ENCODE measurements around the gene VOPP1. TPM values are rescaled to one million over a fixed set of nuclear protein-coding genes. Genes with fewer than 3 reads are reported as not detected.

The VOPP1 gene
- total RNA-seq, 1 experiment from 2014 or later: 63.9 TPM

DNA sequence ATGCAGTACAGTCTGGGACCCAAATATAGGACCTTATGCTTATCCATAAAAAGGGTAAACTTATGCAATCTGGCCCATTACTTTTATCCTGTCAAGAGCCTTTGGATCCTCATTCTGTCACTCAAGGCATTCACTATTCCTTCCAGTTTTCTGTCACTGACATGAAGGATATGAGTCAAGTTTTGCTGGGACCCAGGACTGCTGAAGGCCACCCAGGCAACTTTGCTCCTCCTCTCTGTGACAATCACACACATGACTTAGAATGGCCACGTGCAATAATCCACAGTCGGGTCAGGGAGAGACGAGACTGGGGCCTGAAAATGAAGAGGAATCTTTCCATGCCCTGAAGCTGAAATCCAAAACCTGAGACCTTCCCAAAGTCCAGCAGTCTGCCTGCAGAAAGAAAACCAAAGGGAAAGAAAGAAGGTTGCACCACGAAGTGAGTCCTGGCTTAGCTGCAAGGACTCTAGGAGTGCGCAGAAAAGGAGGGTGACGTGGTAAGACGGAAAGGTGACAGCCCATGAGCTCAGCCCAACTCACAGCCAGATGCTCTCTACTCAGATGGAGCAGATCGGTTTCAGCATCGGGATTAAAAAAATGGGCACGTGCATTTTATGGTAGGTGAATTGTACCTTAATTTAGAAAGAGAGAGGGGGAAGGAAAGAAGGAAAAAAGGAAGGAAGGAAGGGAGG, 67.2 kb downstream of the VOPP1 start (continued):
- TF ChIP-seq, protein P1, sequence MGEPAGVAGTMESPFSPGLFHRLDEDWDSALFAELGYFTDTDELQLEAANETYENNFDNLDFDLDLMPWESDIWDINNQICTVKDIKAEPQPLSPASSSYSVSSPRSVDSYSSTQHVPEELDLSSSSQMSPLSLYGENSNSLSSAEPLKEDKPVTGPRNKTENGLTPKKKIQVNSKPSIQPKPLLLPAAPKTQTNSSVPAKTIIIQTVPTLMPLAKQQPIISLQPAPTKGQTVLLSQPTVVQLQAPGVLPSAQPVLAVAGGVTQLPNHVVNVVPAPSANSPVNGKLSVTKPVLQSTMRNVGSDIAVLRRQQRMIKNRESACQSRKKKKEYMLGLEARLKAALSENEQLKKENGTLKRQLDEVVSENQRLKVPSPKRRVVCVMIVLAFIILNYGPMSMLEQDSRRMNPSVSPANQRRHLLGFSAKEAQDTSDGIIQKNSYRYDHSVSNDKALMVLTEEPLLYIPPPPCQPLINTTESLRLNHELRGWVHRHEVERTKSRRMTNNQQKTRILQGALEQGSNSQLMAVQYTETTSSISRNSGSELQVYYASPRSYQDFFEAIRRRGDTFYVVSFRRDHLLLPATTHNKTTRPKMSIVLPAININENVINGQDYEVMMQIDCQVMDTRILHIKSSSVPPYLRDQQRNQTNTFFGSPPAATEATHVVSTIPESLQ (CRISPR knock-in tag; IDR thresholded peaks at IDR 0.05): no peak

DNA sequence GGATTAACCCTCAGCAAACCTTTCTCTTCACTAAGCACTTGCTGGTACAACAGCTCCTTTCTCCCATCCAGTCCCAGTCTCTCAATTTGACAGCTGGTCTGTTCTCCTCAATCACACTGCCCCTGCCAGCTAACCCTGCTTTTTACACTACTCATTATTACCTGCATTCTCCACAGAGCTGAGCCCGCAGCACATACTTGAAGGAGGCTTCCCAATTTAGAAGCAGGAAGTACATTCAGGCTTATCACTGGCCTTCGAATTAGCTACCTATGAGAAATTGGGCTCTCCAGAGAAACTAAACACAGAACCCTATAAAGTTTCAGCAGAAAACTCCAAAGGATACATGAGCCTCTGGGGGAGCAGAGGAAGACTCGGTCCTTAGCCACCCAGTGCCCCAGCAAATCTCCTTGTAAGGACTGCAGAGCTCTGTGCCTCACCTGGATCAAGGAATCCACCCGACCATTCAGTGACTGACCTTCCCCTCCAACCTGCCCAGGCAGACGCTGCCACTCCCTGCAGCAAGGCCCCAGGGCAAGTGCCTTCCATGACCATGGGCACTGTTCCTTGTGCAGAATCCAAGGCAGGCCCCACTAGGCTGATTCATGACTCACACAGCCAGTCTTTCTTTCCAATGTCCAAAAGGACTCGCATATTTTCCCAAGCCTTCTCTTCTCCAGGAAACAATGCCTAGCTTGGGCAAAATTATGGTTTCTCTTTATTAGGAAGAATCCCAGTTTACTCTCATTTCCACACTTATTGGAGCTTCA, 68.0 kb downstream of the VOPP1 start:
- Mint-ChIP-seq H3K4me3 (no peak overlapping the region), H3K27me3 (ENCODE audit: low read depth) (no peaks in the 10 kb centered on the region), H3K27ac (peak overlapping the region; percentile 76; the same call in 1 of the 2 replicates), H3K4me1 (peaks cover 37% of the 10 kb centered on the region), H3K36me3 (peaks cover 5% of the 10 kb centered on the region), H3K9me3 (no peaks in the 10 kb centered on the region)
- POLR2A ChIA-PET: interaction anchor here (0.5 kb wide), 1 partner anchor 19 kb away, joined by 3 read pairs; no protein-coding TSS in a partner anchor
- peak; percentile 33; the same call in 1 of the 2 replicates for ATAC-seq
- CTCF ChIA-PET: no interaction called here
- no peak for DNase-seq (ENCODE audit: low spot score)
- no peak for TF ChIP-seq FOXP1 (CRISPR knock-in tag; IDR thresholded peaks at IDR 0.05; ENCODE audit: borderline replicate concordance)
- TF ChIP-seq SMAD3 (CRISPR knock-in tag; IDR thresholded peaks at IDR 0.05; ENCODE audit: borderline replicate concordance): no peak
- TF ChIP-seq, protein P2, sequence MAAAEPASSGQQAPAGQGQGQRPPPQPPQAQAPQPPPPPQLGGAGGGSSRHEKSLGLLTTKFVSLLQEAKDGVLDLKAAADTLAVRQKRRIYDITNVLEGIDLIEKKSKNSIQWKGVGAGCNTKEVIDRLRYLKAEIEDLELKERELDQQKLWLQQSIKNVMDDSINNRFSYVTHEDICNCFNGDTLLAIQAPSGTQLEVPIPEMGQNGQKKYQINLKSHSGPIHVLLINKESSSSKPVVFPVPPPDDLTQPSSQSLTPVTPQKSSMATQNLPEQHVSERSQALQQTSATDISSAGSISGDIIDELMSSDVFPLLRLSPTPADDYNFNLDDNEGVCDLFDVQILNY (CRISPR knock-in tag; IDR thresholded peaks at IDR 0.05): no peak
- TF ChIP-seq FOXK1 (CRISPR knock-in tag; IDR thresholded peaks at IDR 0.05): no peak
- TF ChIP-seq ZBTB21 (CRISPR knock-in tag; IDR thresholded peaks at IDR 0.05; ENCODE audit: borderline replicate concordance): no peak
- no peak for TF ChIP-seq HMGA2 (CRISPR knock-in tag; IDR thresholded peaks at IDR 0.05)
- TF ChIP-seq GTF2I (CRISPR knock-in tag; conservative IDR thresholded peaks at IDR 0.05): no peak
- TF ChIP-seq, protein P3, sequence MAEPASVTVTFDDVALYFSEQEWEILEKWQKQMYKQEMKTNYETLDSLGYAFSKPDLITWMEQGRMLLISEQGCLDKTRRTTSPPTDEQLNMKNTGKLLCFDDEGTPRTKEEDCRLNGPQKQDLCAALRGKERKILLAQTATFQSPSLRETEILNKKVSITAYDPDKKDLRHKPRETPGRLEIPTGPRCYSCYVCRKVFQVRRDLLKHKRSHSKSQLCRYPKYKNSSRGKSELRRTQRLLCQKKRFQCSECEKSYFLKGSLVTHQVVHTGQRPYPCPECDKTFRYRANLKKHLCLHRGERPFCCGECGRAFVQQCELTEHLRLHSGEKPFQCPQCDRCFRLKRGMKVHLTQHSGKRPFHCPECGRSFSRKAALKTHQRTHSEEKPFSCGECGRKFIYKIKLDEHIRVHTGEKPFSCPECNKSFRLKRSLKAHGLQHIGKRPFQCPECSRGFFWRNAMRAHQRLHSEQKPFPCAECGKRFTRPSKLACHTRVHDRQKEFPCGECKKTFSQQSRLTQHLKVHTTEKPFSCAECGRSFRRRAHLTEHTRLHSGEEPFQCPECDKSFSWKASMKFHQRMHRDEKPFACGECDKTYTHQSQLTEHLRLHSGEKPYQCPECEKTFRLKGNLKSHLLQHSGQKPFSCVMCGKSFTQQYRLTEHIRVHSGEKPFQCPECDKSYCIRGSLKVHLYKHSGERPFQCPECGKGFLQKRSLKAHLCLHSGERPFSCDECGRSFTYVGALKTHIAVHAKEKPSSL (CRISPR knock-in tag; conservative IDR thresholded peaks at IDR 0.05): no peak
- no peak for TF ChIP-seq ZNF232 (CRISPR knock-in tag; IDR thresholded peaks at IDR 0.05)
- no peak for TF ChIP-seq ZNF263 (CRISPR knock-in tag; IDR thresholded peaks at IDR 0.05; ENCODE audit: low read depth)
- TF ChIP-seq, protein P4, sequence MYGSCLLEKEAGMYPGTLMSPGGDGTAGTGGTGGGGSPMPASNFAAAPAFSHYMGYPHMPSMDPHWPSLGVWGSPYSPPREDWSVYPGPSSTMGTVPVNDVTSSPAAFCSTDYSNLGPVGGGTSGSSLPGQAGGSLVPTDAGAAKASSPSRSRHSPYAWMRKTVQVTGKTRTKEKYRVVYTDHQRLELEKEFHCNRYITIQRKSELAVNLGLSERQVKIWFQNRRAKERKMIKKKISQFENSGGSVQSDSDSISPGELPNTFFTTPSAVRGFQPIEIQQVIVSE (CRISPR knock-in tag; IDR thresholded peaks at IDR 0.05; ENCODE audit: borderline replicate concordance): no peak
- no peak for TF ChIP-seq TEAD1 (CRISPR knock-in tag; IDR thresholded peaks at IDR 0.05)
- TF ChIP-seq, protein P1 (CRISPR knock-in tag; IDR thresholded peaks at IDR 0.05): no peak
- TF ChIP-seq, protein P5, sequence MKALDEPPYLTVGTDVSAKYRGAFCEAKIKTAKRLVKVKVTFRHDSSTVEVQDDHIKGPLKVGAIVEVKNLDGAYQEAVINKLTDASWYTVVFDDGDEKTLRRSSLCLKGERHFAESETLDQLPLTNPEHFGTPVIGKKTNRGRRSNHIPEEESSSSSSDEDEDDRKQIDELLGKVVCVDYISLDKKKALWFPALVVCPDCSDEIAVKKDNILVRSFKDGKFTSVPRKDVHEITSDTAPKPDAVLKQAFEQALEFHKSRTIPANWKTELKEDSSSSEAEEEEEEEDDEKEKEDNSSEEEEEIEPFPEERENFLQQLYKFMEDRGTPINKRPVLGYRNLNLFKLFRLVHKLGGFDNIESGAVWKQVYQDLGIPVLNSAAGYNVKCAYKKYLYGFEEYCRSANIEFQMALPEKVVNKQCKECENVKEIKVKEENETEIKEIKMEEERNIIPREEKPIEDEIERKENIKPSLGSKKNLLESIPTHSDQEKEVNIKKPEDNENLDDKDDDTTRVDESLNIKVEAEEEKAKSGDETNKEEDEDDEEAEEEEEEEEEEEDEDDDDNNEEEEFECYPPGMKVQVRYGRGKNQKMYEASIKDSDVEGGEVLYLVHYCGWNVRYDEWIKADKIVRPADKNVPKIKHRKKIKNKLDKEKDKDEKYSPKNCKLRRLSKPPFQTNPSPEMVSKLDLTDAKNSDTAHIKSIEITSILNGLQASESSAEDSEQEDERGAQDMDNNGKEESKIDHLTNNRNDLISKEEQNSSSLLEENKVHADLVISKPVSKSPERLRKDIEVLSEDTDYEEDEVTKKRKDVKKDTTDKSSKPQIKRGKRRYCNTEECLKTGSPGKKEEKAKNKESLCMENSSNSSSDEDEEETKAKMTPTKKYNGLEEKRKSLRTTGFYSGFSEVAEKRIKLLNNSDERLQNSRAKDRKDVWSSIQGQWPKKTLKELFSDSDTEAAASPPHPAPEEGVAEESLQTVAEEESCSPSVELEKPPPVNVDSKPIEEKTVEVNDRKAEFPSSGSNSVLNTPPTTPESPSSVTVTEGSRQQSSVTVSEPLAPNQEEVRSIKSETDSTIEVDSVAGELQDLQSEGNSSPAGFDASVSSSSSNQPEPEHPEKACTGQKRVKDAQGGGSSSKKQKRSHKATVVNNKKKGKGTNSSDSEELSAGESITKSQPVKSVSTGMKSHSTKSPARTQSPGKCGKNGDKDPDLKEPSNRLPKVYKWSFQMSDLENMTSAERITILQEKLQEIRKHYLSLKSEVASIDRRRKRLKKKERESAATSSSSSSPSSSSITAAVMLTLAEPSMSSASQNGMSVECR (CRISPR knock-in tag; IDR thresholded peaks at IDR 0.05; ENCODE audit: borderline replicate concordance): no peak

All from WTC11 (cell line).